ENCODE results near the gene PKP2. TPM values are rescaled to one million over a fixed set of nuclear protein-coding genes. Genes with fewer than 3 reads are reported as not detected.

Gene PKP2
- total and polyA plus RNA-seq, 2 donors (not counting 1 experiment from before 2014, with no cell fraction given) = under 0.01 to 0.15 TPM

GRCh38 chr12:32773691-32774090, 122.9 kb downstream of the PKP2 start:
- Histone ChIP-seq H3K4me1 (ENCODE audit: control insufficient read depth, extremely low read depth, insufficient read depth, low read length) (no peaks in the 10 kb centered on the region), H3K79me2 (ENCODE audit: control insufficient read depth, insufficient read depth, low read length) (no peaks in the 10 kb centered on the region), H3K36me3 (ENCODE audit: control insufficient read depth, insufficient read depth, low read length) (no peaks in the 10 kb centered on the region), H3K9me3 (ENCODE audit: control insufficient read depth, insufficient read depth, low read depth, low read length) (no peaks in the 10 kb centered on the region), H3K27me3 (ENCODE audit: control insufficient read depth, insufficient read depth, low read length) (no peaks in the 10 kb centered on the region), H3K9ac (ENCODE audit: insufficient read depth, low read length) (no peak overlapping the region), H3K27ac (ENCODE audit: insufficient read depth, low read length) (no peak overlapping the region), H3K4me3 (replicated peaks in 1 of 4; ENCODE audit: control extremely low read depth in 1 of 4, insufficient read depth in 1 of 4, low read depth in 3 of 4, low read length in 4 of 4) (no peak overlapping the region), H2AFZ (ENCODE audit: low read length) (no peak overlapping the region), H4K20me1 (ENCODE audit: control insufficient read depth, extremely low read depth, insufficient read depth, low read length) (no peaks in the 10 kb centered on the region), H3K4me2 (ENCODE audit: extremely low read depth, insufficient read depth, low read length) (no peak overlapping the region)
- TF ChIP-seq CTCF (conservative IDR thresholded peaks at IDR 0.05 in 1 of 2, IDR thresholded peaks at IDR 0.05 in 1 of 2; ENCODE audit: low read depth in 1 of 2, low read length in 2 of 2) (no peak), EZH2 (IDR thresholded peaks at IDR 0.05; ENCODE audit: low read length, missing control alignments) (no peak)
- DNase-seq (ENCODE audit: low read depth in 2 of 2) = no peak

- H3K4me1 ChIP-seq (ENCODE audit: control insufficient read depth, extremely low read depth, insufficient read depth, low read length) = no peaks in the 10 kb centered on the region
- H4K20me1 ChIP-seq (ENCODE audit: control insufficient read depth, extremely low read depth, insufficient read depth, low read length) = no peaks in the 10 kb centered on the region
- no peak overlapping the region for H3K4me2 ChIP-seq (ENCODE audit: extremely low read depth, insufficient read depth, low read length)
- H3K9ac ChIP-seq (ENCODE audit: insufficient read depth, low read length) = no peak overlapping the region
- no peak overlapping the region for H2AFZ ChIP-seq (ENCODE audit: low read length)
- H3K79me2 ChIP-seq (ENCODE audit: control insufficient read depth, insufficient read depth, low read length) = no peaks in the 10 kb centered on the region
- H3K27ac ChIP-seq (ENCODE audit: insufficient read depth, low read length) = no peak overlapping the region
- DNase-seq (ENCODE audit: low read depth in 2 of 2) = no peak
- TF ChIP-seq EZH2 (IDR thresholded peaks at IDR 0.05; ENCODE audit: low read length, missing control alignments) = no peak
- no peak for TF ChIP-seq CTCF (conservative IDR thresholded peaks at IDR 0.05 in 1 of 2, IDR thresholded peaks at IDR 0.05 in 1 of 2; ENCODE audit: low read depth in 1 of 2, low read length in 2 of 2)
- no peaks in the 10 kb centered on the region for H3K27me3 ChIP-seq (ENCODE audit: control insufficient read depth, insufficient read depth, low read length)
- no peak overlapping the region for H3K4me3 ChIP-seq (replicated peaks in 1 of 4; ENCODE audit: control extremely low read depth in 1 of 4, insufficient read depth in 1 of 4, low read depth in 3 of 4, low read length in 4 of 4)
- H3K9me3 ChIP-seq (ENCODE audit: control insufficient read depth, insufficient read depth, low read depth, low read length) = no peaks in the 10 kb centered on the region
- no peaks in the 10 kb centered on the region for H3K36me3 ChIP-seq (ENCODE audit: control insufficient read depth, insufficient read depth, low read length)
Observed at GRCh38 chr12:32770141-32770540, 126.4 kb downstream of the PKP2 start.

- no peak for DNase-seq (ENCODE audit: low read depth in 2 of 2)
- H3K79me2 ChIP-seq (ENCODE audit: control insufficient read depth, insufficient read depth, low read length) = no peaks in the 10 kb centered on the region
- no peaks in the 10 kb centered on the region for H4K20me1 ChIP-seq (ENCODE audit: control insufficient read depth, extremely low read depth, insufficient read depth, low read length)
- no peak overlapping the region for H3K4me3 ChIP-seq (replicated peaks in 1 of 4; ENCODE audit: control extremely low read depth in 1 of 4, insufficient read depth in 1 of 4, low read depth in 3 of 4, low read length in 4 of 4)
- H3K27me3 ChIP-seq (ENCODE audit: control insufficient read depth, insufficient read depth, low read length) = no peaks in the 10 kb centered on the region
- H2AFZ ChIP-seq (ENCODE audit: low read length) = no peak overlapping the region
- no peak overlapping the region for H3K4me2 ChIP-seq (ENCODE audit: extremely low read depth, insufficient read depth, low read length)
- H3K27ac ChIP-seq (ENCODE audit: insufficient read depth, low read length) = no peak overlapping the region
- TF ChIP-seq CTCF (conservative IDR thresholded peaks at IDR 0.05 in 1 of 2, IDR thresholded peaks at IDR 0.05 in 1 of 2; ENCODE audit: low read depth in 1 of 2, low read length in 2 of 2) (no peak), EZH2 (IDR thresholded peaks at IDR 0.05; ENCODE audit: low read length, missing control alignments) (no peak)
- H3K9ac ChIP-seq (ENCODE audit: insufficient read depth, low read length) = no peak overlapping the region
- H3K4me1 ChIP-seq (ENCODE audit: control insufficient read depth, extremely low read depth, insufficient read depth, low read length) = no peaks in the 10 kb centered on the region
- H3K9me3 ChIP-seq (ENCODE audit: control insufficient read depth, insufficient read depth, low read depth, low read length) = no peaks in the 10 kb centered on the region
- H3K36me3 ChIP-seq (ENCODE audit: control insufficient read depth, insufficient read depth, low read length) = no peaks in the 10 kb centered on the region
Observed at GRCh38 chr12:32768518-32768917, 128.1 kb downstream of the PKP2 start.

Measured in fibroblast of lung (primary cell).